Loucy (cell line): ENCODE measurements around the gene TM9SF4.

Experiments used
- CTCF ChIP-seq: fragments of 200-600 bp; sonication (generic); conservative IDR thresholded peaks from 2 replicates; pipeline ENCODE4 v1.5.1; 2014; ENCODE audit warnings: mild to moderate bottlenecking, antibody characterized with exemption, low read length
- EZH2phosphoT487 ChIP-seq: fragments of 200-600 bp; IDR thresholded peaks from 2 replicates; pipeline ENCODE4 v1.6.1; 2018; ENCODE audit warnings: antibody characterized with exemption, mild to moderate bottlenecking, moderate library complexity, borderline replicate concordance

GRCh38 chr20:32069711-32070110, 39.8 kb upstream of the TM9SF4 start:
- TF ChIP-seq EZH2phosphoT487: no peak
- TF ChIP-seq CTCF: no peak
